GM18861 (cell line): Measurements from ENCODE around the gene ASB10.
A peak's percentile ranks its signal among the peaks of the same experiment; 100 is the strongest.

Experiments
- ATAC-seq: cut with Tn5 transposase; IDR thresholded peaks from one replicate; pipeline ENCODE4 v1.9.1; 2021; ENCODE audit not compliant: unreplicated experiment

ASB10 gene

DNA sequence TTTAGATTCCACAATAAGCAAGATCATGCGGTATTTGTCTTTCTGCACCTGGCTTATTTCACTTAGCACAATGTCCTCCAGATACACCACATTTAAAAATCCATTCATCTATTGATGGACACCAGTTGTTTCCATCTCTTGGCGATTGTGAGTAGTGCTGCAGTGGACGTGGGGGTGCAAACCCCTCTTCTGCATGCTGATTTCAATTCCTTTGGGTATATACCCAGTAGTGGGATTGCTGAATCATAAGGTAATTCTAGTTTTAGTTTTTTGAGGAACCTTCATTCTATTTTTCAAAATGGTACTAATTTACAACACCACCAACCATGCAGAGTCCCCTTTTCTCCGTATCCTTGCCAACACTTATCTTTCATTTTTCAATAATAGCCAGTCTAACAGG lies 2.0 kb upstream of the ASB10 start:
- no peak for ATAC-seq

DNA sequence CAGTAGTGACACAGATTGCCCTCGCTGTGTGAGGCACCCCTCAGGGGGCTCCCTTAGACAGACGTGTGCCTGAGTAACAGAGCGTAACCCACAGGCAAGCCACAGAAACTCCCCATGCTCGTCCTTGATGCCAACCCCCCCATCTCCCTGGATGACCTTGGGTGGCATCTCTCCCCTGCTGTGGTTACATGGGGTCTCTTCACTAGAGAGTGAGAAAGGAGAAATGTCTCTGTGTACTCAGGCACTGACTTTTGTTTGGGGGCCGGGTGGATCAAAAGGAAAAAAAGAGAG lies 1.1 kb upstream of the ASB10 start:
- ATAC-seq, result no peak

DNA sequence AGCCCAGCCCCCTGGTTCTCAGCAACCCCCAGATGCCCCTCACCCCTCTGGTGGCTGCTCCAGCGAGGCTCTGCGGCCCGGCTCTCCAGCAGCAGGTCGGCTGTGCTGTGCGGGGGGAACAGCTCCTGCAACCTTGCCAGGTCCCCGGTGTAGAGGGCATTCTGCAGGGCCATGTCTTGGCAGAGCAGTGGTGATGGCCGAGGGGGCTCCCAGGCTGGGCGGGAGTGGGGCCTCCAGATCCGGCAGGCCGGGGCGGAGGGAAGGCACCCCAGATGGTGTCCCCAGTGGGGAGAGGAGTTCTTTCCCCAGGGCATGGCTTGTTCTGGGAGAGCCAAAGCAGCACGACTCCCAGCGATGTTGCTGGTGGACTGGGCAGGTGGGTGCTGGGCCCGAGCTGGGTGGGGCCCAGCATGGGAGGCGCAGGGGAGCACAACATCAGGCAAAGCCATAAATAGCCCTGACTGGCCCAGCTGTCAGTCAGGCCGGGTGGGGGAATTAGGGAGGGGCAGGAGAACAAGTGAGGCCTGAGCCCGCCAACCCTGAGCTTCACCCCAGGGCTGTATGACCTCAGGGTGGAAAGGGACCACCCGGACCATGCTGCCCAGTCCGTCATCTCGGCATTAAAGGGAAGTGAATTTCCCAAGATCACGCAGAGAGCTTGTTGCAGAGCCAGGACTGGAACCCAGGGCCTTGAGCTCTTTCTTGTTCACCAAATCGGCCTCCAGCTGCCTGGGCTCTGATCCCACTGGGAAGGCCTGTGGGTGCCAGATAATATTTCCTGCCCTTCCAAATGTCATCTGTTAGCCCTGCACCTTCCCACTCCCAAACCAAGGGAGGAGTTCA lies 580 bp upstream of the ASB10 start:
- ATAC-seq, result no peak

GRCh38 chr7:151185762-151186639 lies 1.0 kb downstream of the ASB10 start:
- no peak for ATAC-seq

DNA sequence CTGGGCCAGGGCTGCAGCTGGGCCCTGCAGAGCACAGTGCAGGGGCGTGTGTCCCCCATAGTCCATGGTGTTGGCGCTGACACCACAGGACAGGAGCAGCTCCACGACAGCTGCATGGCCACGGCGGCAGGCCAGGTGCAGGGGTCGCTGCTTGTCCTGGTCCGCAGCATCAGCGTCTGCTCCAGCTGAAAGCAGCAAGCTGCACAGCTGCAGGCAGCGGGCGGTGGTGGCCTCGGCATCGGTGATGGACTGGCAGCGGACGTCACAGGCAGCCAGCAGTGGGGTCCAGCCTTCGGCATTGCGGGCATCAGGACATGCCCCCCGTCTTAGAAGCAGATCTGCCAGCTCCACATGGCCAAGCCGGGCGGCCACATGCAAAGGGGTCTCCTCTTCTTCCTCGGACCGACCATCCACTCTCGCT lies 6.0 kb downstream of the ASB10 start:
- no peak for ATAC-seq

GRCh38 chr7:151179946-151180345 lies 7.1 kb downstream of the ASB10 start:
- no peak for ATAC-seq

GRCh38 chr7:151179287-151179860 lies 7.7 kb downstream of the ASB10 start:
- no peak for ATAC-seq

- no peak for ATAC-seq
These were observed 8.2 kb downstream of the ASB10 start for GRCh38 chr7:151178831-151179230.

GRCh38 chr7:151178236-151178635 lies 8.8 kb downstream of the ASB10 start:
- no peak for ATAC-seq

DNA sequence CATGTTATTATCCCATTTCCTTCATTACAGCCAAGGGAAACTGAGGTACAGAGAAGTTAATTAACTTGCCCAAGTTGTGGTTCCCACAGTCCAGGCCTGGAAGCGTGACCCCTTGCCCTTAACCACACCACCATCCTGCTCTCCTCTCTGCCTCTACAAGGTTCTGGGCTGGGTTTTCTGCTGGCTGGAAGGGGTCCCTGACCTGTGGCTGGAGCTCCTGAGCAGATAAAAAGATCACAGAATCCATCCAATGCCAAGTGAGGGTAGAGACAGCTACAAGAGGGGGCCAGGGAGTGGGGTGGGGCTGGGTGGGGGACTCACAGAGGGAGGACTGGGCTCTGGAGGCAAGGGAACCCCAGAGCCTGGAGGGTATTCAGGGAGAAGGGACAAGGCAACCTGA lies 9.7 kb downstream of the ASB10 start:
- no peak for ATAC-seq

DNA sequence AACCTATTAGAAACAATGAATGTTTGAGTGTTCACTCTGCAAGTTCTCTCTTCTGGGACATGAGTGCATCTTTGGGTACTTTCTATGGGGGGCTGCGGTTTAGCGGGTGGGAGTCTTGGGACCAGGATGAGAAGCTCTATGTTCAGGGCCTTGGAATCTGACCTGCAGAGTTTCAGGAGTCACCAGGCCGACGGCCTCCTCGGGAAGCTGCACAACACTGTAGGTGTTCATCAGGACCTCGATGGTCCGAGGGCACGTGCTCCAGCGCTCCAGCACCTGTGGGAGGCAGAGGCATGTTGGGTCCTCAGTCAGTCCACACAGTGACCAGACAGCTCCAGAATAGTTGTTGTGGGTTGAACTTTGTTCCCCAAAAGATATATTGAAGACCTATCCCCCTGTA lies 10.6 kb downstream of the ASB10 start:
- no peak for ATAC-seq

- no peak for ATAC-seq
These were observed 11.2 kb downstream of the ASB10 start for GRCh38 chr7:151175793-151176311.

DNA sequence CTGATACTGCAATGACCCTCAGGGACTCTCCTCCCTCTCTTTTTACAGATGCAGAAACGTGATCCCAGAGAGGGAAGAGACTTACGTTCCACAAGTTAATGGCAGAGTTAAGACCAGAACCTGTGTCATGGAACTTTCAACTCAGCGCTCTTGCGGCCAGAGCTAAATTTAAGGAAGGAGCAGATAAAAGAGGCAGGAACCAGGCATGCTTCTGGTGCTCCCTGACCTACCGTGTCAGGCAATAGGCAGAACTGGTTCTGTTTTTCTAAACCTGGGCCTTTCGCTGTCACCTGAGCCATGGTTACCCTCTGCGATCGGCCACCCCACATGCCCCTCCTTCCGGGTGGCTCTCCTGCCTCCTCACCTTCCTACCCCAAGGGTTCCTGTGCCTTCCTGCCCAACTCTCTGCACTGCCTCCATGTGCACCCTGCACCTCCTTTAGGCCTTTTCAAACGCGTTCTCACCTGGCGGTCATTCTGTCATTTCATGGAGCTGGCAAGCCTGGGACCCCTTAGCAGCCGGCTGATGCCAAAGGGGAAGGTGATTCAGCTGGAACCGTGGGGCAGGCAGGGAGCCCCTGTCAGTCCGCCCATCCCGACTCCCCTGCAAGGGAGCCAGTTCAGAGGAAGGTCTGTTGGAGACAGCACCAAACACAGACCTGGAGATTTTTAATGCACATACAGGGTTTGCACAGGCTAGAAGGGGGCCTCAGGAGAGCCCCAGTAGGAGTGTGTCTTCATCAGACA lies 11.8 kb downstream of the ASB10 start:
- ATAC-seq, result no peak

GRCh38 chr7:151174246-151175046 lies 12.6 kb downstream of the ASB10 start:
- ATAC-seq, result no peak

DNA sequence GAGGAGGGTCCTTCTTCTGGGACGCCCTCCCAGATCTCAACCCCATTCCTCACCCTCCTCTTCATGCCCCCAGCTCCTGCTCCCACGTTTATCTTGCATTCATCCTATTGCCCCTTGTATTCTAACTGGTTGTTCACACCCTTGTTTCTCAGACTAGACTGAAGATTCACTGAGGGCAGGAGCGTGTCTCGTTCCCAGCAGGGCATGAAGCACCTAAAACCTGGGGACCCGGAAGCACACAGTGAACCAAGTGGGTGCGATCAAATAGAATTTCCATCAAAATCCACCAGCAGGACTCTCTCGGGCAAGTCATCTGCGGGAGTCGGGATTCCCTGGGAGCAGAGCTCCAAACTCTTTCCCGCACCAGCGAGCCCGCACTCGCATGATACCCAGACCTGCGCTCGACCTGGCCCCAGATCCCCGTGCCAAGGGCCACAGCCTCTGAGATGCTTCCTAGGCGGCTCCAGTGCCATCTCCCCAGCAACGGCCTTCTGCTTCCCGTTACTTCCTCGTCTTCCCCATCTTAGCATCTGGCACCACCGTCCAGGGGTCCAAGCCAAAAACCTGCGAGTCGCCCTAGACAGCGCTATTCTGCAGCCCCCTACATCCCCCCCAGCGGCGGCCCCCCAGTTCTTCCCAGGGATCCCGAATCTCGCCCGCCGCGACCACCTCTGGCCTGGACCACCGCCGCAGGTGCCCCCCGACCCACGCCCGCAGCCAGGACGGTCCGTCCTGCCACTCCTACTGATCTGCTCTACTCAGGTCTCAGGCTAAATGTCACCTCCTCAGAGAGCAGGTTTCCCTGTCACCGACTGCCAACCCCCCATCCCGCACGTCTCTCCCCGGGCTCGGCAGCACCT lies 13.4 kb downstream of the ASB10 start:
- ATAC-seq, result no peak

- peak; percentile 55 for ATAC-seq
These were observed 14.5 kb downstream of the ASB10 start for GRCh38 chr7:151172273-151173141.

DNA sequence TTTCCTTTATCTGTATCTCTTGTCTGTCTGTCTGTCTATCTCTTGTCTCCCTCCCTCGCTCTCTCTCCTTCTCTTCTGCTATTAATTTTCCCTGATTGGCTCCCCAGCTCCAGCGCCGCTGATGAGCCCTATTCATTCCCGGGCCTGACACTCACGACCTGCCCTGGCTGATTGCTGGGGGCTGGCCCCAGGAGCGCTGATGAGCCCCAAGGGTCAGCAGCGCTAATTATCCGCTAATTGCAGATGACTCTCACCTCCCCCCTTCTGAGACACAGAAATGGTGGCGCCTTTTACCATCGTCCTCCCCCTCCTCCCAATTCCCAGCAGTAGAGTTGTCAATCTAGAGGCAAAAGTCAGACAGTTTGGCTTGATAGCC lies 18.3 kb downstream of the ASB10 start:
- ATAC-seq, result no peak

GRCh38 chr7:151168003-151168786 lies 18.9 kb downstream of the ASB10 start:
- no peak for ATAC-seq
